ENCODE data around the gene RBFOX1.

DNA sequence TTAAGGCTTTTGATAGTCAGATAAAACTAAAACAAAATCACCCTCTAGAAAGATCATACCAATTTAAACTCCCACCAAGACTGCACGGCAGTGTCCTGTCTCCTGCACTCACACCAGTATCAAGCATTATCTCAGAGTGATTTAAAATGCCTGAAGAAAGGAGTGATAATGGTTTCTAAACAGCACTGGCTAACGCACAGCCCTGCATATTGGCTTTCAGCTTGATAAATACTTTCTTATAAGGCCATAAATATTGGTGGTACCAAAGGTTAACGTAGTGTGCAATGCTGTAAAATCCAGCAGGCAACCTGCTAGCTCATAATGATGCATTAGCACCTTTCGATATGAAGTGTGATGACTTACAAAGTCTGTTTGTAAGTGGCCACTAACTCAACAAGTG, 214.3 kb downstream of the RBFOX1 start:
- TF ChIP-seq, protein P1, sequence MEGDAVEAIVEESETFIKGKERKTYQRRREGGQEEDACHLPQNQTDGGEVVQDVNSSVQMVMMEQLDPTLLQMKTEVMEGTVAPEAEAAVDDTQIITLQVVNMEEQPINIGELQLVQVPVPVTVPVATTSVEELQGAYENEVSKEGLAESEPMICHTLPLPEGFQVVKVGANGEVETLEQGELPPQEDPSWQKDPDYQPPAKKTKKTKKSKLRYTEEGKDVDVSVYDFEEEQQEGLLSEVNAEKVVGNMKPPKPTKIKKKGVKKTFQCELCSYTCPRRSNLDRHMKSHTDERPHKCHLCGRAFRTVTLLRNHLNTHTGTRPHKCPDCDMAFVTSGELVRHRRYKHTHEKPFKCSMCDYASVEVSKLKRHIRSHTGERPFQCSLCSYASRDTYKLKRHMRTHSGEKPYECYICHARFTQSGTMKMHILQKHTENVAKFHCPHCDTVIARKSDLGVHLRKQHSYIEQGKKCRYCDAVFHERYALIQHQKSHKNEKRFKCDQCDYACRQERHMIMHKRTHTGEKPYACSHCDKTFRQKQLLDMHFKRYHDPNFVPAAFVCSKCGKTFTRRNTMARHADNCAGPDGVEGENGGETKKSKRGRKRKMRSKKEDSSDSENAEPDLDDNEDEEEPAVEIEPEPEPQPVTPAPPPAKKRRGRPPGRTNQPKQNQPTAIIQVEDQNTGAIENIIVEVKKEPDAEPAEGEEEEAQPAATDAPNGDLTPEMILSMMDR (IDR thresholded peaks at IDR 0.05; ENCODE audit: insufficient read depth, low read depth, low read length): no peak
- TF ChIP-seq EZH2 (IDR thresholded peaks at IDR 0.05; ENCODE audit: insufficient read depth, low read length): no peak
